ENCODE measurements around the gene CD300C.

- no peak for TF ChIP-seq CTCF (IDR thresholded peaks at IDR 0.05)
- TF ChIP-seq POLR2A (IDR thresholded peaks at IDR 0.05), result no peak
Measured at GRCh38 chr17:74584292-74585060, 38.6 kb upstream of the CD300C start.

Data from esophagus squamous epithelium (tissue), 4 donors.